ENCODE results near the gene CDS1. TPM values are rescaled to one million over a fixed set of nuclear protein-coding genes. Genes with fewer than 3 reads are reported as not detected.

Gene CDS1
- total RNA-seq, 2 experiments from 2014 or later, result 0.89 to 1.3 TPM

DNA sequence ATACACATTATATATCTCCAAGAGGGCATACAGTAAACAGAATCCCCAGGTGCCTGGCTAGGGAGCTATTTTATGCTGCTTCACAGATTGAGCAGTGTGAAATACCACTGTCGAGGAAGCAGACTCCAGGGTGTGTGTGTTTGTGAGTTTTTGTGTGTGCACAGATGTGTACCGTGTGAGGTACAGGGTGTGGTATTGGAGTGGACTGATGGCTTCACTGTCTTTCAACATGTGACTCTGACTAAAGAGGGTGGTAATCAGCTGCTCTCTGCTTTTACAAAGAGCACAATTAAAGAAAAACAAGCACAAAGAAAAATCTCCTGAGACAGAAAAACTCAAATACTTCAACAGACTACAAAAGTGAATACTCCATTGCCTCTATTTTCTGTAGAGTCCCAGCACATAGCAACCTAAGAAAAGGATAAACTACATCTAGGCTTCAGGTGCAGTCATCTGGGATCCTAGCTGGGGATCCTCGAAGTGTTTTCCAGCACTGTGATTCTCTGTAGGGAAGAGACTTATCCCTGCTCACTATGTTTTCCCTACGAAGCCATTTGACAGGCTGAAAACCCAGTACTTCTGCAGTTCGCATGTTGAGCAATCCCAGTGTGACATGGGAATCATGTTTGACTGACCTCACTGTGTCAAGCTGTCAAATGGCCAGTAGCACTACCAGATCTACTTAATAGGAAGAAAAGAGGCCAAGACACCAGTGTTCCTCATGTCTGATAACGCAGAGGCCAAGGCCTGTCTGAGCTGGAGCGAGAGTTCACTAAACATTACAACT, 100.3 kb downstream of the CDS1 start:
- Mint-ChIP-seq H3K27ac (no peak overlapping the region), H3K4me1 (ENCODE audit: low read depth) (no peaks in the 10 kb centered on the region), H3K36me3 (ENCODE audit: low read depth) (no peaks in the 10 kb centered on the region), H3K27me3 (peaks cover 5% of the 10 kb centered on the region), H3K9me3 (no peaks in the 10 kb centered on the region), H3K4me3 (no peak overlapping the region)
- POLR2A ChIA-PET, result no interaction called here
- CTCF ChIA-PET, result interaction anchor here (0.9 kb wide), 1 partner anchor 16 kb away, joined by 3 read pairs; no protein-coding TSS in a partner anchor
- DNase-seq (no peak), ATAC-seq (ENCODE audit: poor library complexity) (no peak)
- no peaks in the 10 kb centered on the region for H3K27me3 ChIP-seq (ENCODE audit: control insufficient read depth in 1 of 2, insufficient read depth in 2 of 2, low read length in 2 of 2)
- TF ChIP-seq, protein P1, sequence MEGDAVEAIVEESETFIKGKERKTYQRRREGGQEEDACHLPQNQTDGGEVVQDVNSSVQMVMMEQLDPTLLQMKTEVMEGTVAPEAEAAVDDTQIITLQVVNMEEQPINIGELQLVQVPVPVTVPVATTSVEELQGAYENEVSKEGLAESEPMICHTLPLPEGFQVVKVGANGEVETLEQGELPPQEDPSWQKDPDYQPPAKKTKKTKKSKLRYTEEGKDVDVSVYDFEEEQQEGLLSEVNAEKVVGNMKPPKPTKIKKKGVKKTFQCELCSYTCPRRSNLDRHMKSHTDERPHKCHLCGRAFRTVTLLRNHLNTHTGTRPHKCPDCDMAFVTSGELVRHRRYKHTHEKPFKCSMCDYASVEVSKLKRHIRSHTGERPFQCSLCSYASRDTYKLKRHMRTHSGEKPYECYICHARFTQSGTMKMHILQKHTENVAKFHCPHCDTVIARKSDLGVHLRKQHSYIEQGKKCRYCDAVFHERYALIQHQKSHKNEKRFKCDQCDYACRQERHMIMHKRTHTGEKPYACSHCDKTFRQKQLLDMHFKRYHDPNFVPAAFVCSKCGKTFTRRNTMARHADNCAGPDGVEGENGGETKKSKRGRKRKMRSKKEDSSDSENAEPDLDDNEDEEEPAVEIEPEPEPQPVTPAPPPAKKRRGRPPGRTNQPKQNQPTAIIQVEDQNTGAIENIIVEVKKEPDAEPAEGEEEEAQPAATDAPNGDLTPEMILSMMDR (IDR thresholded peaks at IDR 0.05), result no peak
- no peaks in the 10 kb centered on the region for H3K36me3 ChIP-seq (ENCODE audit: insufficient read depth, low read length)
- H3K4me3 ChIP-seq (ENCODE audit: low read length), result no peak overlapping the region
- peaks cover 0 to 6% of the 10 kb centered on the region in 2 experiments for H3K9me3 ChIP-seq (ENCODE audit: control insufficient read depth in 1 of 2, insufficient read depth in 1 of 2, low read length in 2 of 2)
- intact Hi-C loops (cut with DNase I, micrococcal nuclease), result no loop called here
- H3K4me1 ChIP-seq (ENCODE audit: insufficient read depth, low read length), result no peaks in the 10 kb centered on the region
- H3K27ac ChIP-seq (ENCODE audit: low read depth in 1 of 2, low read length in 2 of 2), result no peak overlapping the region

DNA sequence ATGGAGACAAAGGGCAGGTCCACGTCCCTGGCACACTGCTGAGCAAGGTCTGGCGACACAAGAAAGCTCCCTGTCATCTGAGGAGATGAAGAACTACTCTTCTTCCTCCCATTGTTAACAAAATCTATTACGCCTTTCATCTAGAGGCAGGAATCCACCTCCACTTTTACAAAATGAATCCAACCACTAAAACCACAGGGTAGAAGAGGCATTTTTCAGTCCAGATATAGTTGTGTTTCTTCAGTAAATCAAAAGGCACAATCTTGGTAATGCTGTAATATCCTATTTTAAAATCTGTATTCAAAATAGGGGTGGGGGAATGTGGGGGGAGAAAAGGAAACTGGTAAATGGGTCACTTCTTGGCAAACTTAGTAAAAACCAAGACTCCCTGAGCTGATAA, 101.4 kb downstream of the CDS1 start:
- ChIA-PET POLR2A (no interaction called here), CTCF (interaction anchor here (0.9 kb wide), 1 partner anchor 17 kb away, joined by 3 read pairs; no protein-coding TSS in a partner anchor)
- H3K27ac Mint-ChIP-seq, result no peak overlapping the region
- Histone ChIP-seq H3K27ac (ENCODE audit: low read depth in 1 of 2, low read length in 2 of 2) (no peak overlapping the region), H3K4me1 (ENCODE audit: insufficient read depth, low read length) (no peaks in the 10 kb centered on the region), H3K9me3 (ENCODE audit: control insufficient read depth in 1 of 2, insufficient read depth in 1 of 2, low read length in 2 of 2) (no peaks in the 10 kb centered on the region), H3K4me3 (ENCODE audit: low read length) (no peak overlapping the region), H3K27me3 (ENCODE audit: control insufficient read depth in 1 of 2, insufficient read depth in 2 of 2, low read length in 2 of 2) (no peaks in the 10 kb centered on the region), H3K36me3 (ENCODE audit: insufficient read depth, low read length) (no peaks in the 10 kb centered on the region)
- peaks cover 5% of the 10 kb centered on the region for H3K27me3 Mint-ChIP-seq
- H3K36me3 Mint-ChIP-seq (ENCODE audit: low read depth), result no peaks in the 10 kb centered on the region
- H3K9me3 Mint-ChIP-seq, result no peaks in the 10 kb centered on the region
- no peak for DNase-seq
- H3K4me1 Mint-ChIP-seq (ENCODE audit: low read depth), result no peaks in the 10 kb centered on the region
- intact Hi-C loops (cut with DNase I, micrococcal nuclease), result no loop called here
- no peak overlapping the region for H3K4me3 Mint-ChIP-seq
- no peak for ATAC-seq (ENCODE audit: poor library complexity)
- TF ChIP-seq, protein P1 (IDR thresholded peaks at IDR 0.05), result no peak

GRCh38 chr4:84685105-84685504, 102.2 kb downstream of the CDS1 start:
- H3K9me3 ChIP-seq (ENCODE audit: control insufficient read depth in 1 of 2, insufficient read depth in 1 of 2, low read length in 2 of 2), result no peaks in the 10 kb centered on the region
- Mint-ChIP-seq H3K9me3 (no peaks in the 10 kb centered on the region), H3K27ac (no peak overlapping the region), H3K36me3 (ENCODE audit: low read depth) (no peaks in the 10 kb centered on the region), H3K27me3 (peaks cover 5% of the 10 kb centered on the region), H3K4me3 (no peak overlapping the region), H3K4me1 (ENCODE audit: low read depth) (no peaks in the 10 kb centered on the region)
- ChIA-PET CTCF (no interaction called here), POLR2A (no interaction called here)
- H3K36me3 ChIP-seq (ENCODE audit: insufficient read depth, low read length), result no peaks in the 10 kb centered on the region
- TF ChIP-seq, protein P1 (IDR thresholded peaks at IDR 0.05), result no peak
- no peak overlapping the region for H3K4me3 ChIP-seq (ENCODE audit: low read length)
- H3K4me1 ChIP-seq (ENCODE audit: insufficient read depth, low read length), result no peaks in the 10 kb centered on the region
- no peak for ATAC-seq (ENCODE audit: poor library complexity)
- H3K27me3 ChIP-seq (ENCODE audit: control insufficient read depth in 1 of 2, insufficient read depth in 2 of 2, low read length in 2 of 2), result no peaks in the 10 kb centered on the region
- no peak overlapping the region for H3K27ac ChIP-seq (ENCODE audit: low read depth in 1 of 2, low read length in 2 of 2)
- DNase-seq, result no peak
- intact Hi-C loops (cut with DNase I, micrococcal nuclease), result no loop called here
